ENCODE measurements around the gene FGD6.
A peak's percentile ranks its signal among the peaks of the same experiment; 100 is the strongest.

FGD6 gene

DNA sequence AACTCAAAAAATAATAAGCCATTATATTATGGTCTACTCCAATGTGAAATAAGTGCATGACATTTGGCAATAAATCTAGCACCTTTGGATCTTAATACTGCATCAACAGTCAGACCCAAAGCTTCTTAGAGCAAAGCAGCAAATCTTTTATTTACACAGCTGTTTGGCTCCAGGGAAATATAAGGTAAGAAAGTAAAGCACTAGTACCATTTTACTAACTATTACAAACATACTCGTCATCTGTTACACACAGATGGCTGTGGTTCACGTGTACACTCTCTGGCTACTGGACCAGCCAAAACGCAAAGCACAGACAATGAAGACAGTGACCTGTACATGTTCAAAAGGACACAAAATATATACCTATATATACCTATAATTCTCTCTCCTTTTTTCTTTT is 2.8 kb downstream of the FGD6 start:
- no peak overlapping the region for H3K4me3 ChIP-seq (ENCODE audit: low read depth, low read length)
- TF ChIP-seq, protein P1, sequence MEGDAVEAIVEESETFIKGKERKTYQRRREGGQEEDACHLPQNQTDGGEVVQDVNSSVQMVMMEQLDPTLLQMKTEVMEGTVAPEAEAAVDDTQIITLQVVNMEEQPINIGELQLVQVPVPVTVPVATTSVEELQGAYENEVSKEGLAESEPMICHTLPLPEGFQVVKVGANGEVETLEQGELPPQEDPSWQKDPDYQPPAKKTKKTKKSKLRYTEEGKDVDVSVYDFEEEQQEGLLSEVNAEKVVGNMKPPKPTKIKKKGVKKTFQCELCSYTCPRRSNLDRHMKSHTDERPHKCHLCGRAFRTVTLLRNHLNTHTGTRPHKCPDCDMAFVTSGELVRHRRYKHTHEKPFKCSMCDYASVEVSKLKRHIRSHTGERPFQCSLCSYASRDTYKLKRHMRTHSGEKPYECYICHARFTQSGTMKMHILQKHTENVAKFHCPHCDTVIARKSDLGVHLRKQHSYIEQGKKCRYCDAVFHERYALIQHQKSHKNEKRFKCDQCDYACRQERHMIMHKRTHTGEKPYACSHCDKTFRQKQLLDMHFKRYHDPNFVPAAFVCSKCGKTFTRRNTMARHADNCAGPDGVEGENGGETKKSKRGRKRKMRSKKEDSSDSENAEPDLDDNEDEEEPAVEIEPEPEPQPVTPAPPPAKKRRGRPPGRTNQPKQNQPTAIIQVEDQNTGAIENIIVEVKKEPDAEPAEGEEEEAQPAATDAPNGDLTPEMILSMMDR (conservative IDR thresholded peaks at IDR 0.05; ENCODE audit: low read depth, low read length): no peak
- peak; percentile 30 for DNase-seq (ENCODE audit: low read depth)

DNA sequence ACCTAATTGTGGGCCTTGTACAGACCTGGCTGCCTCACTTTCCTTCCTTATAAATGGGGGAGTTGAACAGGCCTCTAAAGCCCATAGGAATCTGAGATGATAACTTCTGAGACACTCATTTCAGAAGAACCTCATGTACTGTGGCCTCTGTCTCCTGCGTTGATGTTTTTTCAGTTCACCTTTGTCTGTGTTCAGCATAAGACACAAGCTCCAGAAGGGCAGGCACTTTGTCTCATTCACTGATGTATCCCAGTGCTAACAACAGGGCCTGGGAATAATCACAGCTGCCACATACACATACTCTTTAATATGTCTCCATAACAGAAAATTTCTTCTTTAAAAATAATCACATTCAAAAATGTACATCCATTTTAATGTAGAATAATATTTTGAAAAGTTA is 3.3 kb downstream of the FGD6 start:
- H3K4me3 ChIP-seq (ENCODE audit: low read depth, low read length): no peak overlapping the region
- TF ChIP-seq, protein P1 (conservative IDR thresholded peaks at IDR 0.05; ENCODE audit: low read depth, low read length): no peak
- no peak for DNase-seq (ENCODE audit: low read depth)

GRCh38 chr12:95213119-95213518 is 4.1 kb downstream of the FGD6 start:
- no peak overlapping the region for H3K4me3 ChIP-seq (ENCODE audit: low read depth, low read length)
- DNase-seq (ENCODE audit: low read depth): no peak
- TF ChIP-seq, protein P1 (conservative IDR thresholded peaks at IDR 0.05; ENCODE audit: low read depth, low read length): no peak

GRCh38 chr12:95212586-95212985 is 4.7 kb downstream of the FGD6 start:
- no peak for DNase-seq (ENCODE audit: low read depth)
- H3K4me3 ChIP-seq (ENCODE audit: low read depth, low read length): no peak overlapping the region
- TF ChIP-seq, protein P1 (conservative IDR thresholded peaks at IDR 0.05; ENCODE audit: low read depth, low read length): no peak

DNA sequence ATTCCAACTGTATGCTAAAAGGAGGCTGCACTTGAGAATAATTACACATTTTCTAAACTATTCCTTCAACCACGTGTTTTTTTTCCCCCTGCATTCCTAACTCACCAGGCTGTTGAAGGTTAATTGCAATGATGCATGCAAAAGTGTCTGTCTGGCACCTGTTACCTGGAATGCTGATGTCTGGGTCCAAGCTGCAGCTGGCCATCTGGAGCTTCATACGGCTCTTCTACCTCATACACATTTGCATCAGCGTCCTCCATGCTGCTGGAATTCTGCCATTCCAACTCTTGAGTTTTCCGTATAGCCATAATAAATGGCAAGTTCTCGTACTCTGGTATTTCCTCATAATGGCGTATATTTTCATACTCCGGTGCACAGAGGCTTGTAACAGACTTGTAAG is 8.6 kb downstream of the FGD6 start:
- TF ChIP-seq, protein P1 (conservative IDR thresholded peaks at IDR 0.05; ENCODE audit: low read depth, low read length): no peak
- no peak for DNase-seq (ENCODE audit: low read depth)
- no peak overlapping the region for H3K4me3 ChIP-seq (ENCODE audit: low read depth, low read length)

- no peak for DNase-seq (ENCODE audit: low read depth)
- H3K4me3 ChIP-seq (ENCODE audit: low read depth, low read length): no peak overlapping the region
- TF ChIP-seq, protein P1 (conservative IDR thresholded peaks at IDR 0.05; ENCODE audit: low read depth, low read length): no peak
Measured at GRCh38 chr12:95207407-95207806, 9.9 kb downstream of the FGD6 start.

GRCh38 chr12:95206916-95207315 is 10.4 kb downstream of the FGD6 start:
- TF ChIP-seq, protein P1 (conservative IDR thresholded peaks at IDR 0.05; ENCODE audit: low read depth, low read length): no peak
- H3K4me3 ChIP-seq (ENCODE audit: low read depth, low read length): no peak overlapping the region
- DNase-seq (ENCODE audit: low read depth): no peak
